RWPE2 (cell line): ENCODE measurements around the gene NAP1L1.
A peak's percentile ranks its signal among the peaks of the same experiment; 100 is the strongest.

ENCODE experiments used
- ATAC-seq: fragments of 200-7000 bp; cut with Tn5 transposase; 3 replicates; pipeline ENCODE4 v1.9.1; 2021; ENCODE audit warnings: low read depth
- DNase-seq: peaks from one replicate; pipeline ENCODE4 v3.0.0-alpha.2; 2020; ENCODE audit warnings: low spot score
- H3K27ac ChIP-seq: fragments of 450-650 bp; 2 replicates; pipeline ENCODE4 v1.5.1; 2017; ENCODE audit warnings: mild to moderate bottlenecking; ENCODE audit not compliant: poor library complexity, severe bottlenecking
- H3K27me3 ChIP-seq: fragments of 250-450 bp; sonication (Bioruptor Pico); 2 replicates; pipeline ENCODE4 v1.5.1; 2021; ENCODE audit warnings: mild to moderate bottlenecking, moderate library complexity; ENCODE audit not compliant: insufficient read depth, poor library complexity, severe bottlenecking
- H3K36me3 ChIP-seq: fragments of 250-450 bp; sonication (Bioruptor Pico); 2 replicates; pipeline ENCODE4 v1.5.1; 2020; ENCODE audit warnings: low read depth, mild to moderate bottlenecking, moderate library complexity
- H3K4me1 ChIP-seq: fragments of 250-450 bp; sonication (Bioruptor Pico); 2 replicates; pipeline ENCODE4 v1.5.1; 2021; ENCODE audit warnings: mild to moderate bottlenecking, moderate library complexity; ENCODE audit not compliant: insufficient read depth, poor library complexity, severe bottlenecking
- H3K4me3 ChIP-seq: fragments of 250-450 bp; sonication (Bioruptor Pico); 2 replicates; pipeline ENCODE4 v1.5.1; 2021; ENCODE audit warnings: mild to moderate bottlenecking, moderate library complexity; ENCODE audit not compliant: severe bottlenecking
- H3K9me3 ChIP-seq: fragments of 250-450 bp; sonication (Bioruptor Pico); 2 replicates; pipeline ENCODE4 v1.5.1; 2021; ENCODE audit warnings: mild to moderate bottlenecking, moderate library complexity; ENCODE audit not compliant: severe bottlenecking
- TF ChIP-seq, protein P1 (sequence below): fragments of 450-650 bp; IDR thresholded peaks from one replicate; pipeline ENCODE4 v1.5.1; 2017; ENCODE audit warnings: mild to moderate bottlenecking, moderate library complexity; ENCODE audit not compliant: poor library complexity, severe bottlenecking

NAP1L1 gene

DNA sequence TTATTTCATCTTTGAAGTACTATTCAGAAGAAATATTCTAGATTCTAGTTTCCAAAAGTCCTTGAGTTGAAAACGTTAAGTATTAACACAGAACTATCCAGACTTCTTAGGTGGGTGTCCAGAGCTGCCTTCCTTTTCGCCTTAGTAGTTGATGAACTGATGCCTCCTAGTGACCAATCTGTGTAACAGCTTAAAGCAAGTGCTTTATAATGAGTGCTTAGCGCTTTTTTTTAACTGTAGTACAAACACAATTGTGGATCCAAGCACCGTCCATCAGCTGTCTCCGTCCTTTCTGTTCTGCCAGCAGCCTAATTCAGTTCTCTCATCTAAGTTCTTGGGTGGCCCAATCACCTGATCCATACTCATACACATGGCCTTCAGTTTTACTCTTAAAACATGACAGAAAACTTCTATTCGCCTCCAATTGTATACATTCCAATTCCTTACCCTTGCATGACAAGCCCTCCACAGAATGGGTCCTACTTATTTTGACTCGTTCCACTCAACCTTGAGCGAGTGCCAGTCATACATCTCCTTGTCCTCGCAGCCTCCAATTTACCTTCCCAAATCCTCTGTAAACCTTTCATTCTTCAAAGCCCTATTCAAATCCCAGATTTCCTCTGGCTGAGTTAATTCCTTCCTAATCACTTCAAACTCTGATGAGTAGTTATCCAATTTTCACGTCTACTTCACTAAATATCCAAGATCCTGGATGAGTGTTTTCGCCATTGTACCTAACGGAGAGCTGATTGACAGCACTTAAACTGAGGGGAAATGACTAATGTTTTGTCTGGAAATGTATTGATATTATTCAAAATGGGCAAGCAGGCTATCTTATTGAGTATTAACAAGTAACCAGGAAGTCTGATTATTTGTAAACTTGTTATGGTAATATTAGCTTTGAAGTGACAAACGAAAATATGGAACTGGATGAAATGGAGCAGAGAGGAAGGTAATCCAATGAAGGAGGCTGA, 47.1 kb downstream of the NAP1L1 start:
- H3K4me3 ChIP-seq: no peak overlapping the region
- ATAC-seq (peak; percentile 38), DNase-seq (no peak)
- peaks cover 5% of the 10 kb centered on the region for H3K4me1 ChIP-seq
- no peaks in the 10 kb centered on the region for H3K36me3 ChIP-seq
- no peaks in the 10 kb centered on the region for H3K9me3 ChIP-seq
- TF ChIP-seq, protein P1, sequence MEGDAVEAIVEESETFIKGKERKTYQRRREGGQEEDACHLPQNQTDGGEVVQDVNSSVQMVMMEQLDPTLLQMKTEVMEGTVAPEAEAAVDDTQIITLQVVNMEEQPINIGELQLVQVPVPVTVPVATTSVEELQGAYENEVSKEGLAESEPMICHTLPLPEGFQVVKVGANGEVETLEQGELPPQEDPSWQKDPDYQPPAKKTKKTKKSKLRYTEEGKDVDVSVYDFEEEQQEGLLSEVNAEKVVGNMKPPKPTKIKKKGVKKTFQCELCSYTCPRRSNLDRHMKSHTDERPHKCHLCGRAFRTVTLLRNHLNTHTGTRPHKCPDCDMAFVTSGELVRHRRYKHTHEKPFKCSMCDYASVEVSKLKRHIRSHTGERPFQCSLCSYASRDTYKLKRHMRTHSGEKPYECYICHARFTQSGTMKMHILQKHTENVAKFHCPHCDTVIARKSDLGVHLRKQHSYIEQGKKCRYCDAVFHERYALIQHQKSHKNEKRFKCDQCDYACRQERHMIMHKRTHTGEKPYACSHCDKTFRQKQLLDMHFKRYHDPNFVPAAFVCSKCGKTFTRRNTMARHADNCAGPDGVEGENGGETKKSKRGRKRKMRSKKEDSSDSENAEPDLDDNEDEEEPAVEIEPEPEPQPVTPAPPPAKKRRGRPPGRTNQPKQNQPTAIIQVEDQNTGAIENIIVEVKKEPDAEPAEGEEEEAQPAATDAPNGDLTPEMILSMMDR: peak; percentile 83
- H3K27ac ChIP-seq: peak overlapping the region; percentile 40
- no peaks in the 10 kb centered on the region for H3K27me3 ChIP-seq

GRCh38 chr12:76035045-76035444, 49.4 kb downstream of the NAP1L1 start:
- peaks cover 9% of the 10 kb centered on the region for H3K36me3 ChIP-seq
- no peak overlapping the region for H3K4me3 ChIP-seq
- DNase-seq (no peak), ATAC-seq (no peak)
- peak overlapping the region; percentile 87 for H3K27ac ChIP-seq
- TF ChIP-seq, protein P1: no peak
- H3K27me3 ChIP-seq: no peaks in the 10 kb centered on the region
- peaks cover 5% of the 10 kb centered on the region for H3K4me1 ChIP-seq
- no peaks in the 10 kb centered on the region for H3K9me3 ChIP-seq

DNA sequence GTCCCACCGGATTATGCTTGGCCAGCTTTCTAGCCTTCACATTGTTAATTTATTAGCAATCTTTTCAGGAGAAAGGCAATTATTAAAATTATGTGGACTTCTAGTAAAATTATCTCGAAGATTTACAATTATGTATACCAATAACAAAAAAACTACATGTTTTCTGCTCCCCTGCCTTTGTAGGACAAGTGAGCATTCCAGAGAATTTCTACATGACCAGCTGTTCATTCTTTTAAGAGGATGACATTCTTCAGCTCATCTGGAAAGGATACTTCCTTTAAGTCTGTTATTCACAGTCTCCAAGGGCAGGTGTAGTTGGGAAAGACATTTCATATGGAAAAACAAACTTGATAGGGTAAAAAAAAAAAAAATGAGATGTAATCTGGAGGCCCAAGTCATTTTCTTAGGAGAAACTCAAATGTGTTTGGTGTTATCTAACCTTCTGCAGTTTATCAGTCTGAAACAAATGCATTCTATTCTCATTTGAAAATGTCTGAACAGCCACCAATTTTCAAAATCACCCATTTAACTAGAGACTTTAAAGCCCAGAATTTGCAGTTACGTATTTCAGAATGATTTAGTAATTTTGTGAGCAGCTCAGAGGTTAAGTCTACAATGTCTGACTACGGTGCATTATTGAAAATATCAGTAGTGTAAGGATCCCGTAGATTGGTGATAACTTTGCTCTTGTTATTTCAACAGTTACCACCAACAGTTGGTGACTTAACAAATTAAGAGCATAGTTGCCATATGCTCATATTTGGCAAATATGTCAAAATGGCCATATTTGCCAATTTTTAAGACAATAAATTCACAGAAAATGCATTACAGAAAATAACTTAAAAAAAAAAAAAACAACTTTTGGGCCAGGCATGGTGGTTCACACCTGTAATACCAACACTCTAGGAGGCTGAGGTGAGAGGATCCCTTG, 51.1 kb downstream of the NAP1L1 start:
- Histone ChIP-seq H3K4me3 (peak overlapping the region; percentile 70), H3K4me1 (peaks cover 5% of the 10 kb centered on the region), H3K27ac (peak overlapping the region; percentile 87), H3K9me3 (no peaks in the 10 kb centered on the region), H3K36me3 (peaks cover 26% of the 10 kb centered on the region), H3K27me3 (no peaks in the 10 kb centered on the region)
- DNase-seq: no peak
- no peak for ATAC-seq
- TF ChIP-seq, protein P1: no peak

DNA sequence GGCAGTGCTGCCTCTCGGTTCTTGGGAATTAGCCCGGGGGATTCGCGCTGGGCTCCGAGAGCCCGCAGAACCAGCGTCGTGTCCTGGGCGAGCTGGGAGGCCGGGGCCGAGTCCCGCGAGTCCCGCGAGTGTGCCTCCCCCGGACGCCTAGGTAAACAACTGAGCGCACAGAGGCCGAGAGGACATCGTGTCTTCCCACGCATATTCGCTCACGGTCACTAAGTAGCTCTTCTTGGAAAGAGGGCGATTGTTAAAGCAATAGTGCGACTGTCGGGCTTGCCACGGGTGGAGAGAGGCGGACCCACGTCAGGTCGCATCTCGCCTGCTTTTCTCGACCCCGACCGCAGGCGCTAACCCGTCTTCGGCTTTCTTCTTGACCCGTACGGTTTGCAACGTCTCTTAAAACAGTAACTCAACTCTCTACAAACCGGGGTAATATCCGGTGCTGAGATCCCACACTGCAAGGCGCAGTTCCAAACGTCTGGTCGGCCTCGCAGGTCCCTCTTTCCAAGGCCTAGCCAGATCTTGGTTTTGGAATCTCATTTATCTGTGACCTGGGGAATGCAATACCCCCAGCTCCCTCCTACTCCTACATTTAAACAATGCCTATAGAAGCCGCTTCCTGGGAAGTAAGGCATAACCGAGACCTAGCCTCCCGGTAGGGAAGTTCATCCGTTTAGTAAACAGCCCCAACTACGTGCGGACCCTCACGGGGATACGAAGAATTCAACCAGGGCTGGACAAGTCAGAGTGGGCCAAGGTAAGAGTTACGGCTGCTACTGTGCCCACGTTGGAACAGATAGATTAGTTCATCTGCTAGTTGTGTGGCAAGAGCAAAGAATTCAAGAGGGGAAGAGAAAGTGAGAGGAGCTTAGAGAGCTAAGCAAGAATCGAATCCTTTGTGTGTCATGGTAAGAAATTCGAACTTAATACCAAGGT, 52.2 kb downstream of the NAP1L1 start:
- H3K36me3 ChIP-seq: peaks cover 36% of the 10 kb centered on the region
- H3K4me1 ChIP-seq: peaks cover 12% of the 10 kb centered on the region
- TF ChIP-seq, protein P1: no peak
- DNase-seq: no peak
- H3K4me3 ChIP-seq: peak overlapping the region; percentile 70
- no peaks in the 10 kb centered on the region for H3K9me3 ChIP-seq
- ATAC-seq: peak; percentile 15
- H3K27ac ChIP-seq: peak overlapping the region; percentile 87
- H3K27me3 ChIP-seq: no peaks in the 10 kb centered on the region
